ENCODE results near the gene CPHXL. TPM values are rescaled to one million over a fixed set of nuclear protein-coding genes. Genes with fewer than 3 reads are reported as not detected.

CPHXL gene
- total and polyA plus RNA-seq, 9 of the 15 experiments (the other 6 are each of a cell fraction or from before 2014, with no cell fraction given): not detected

- TF ChIP-seq MNT (conservative IDR thresholded peaks at IDR 0.05) (no peak), NR2F6 (CRISPR knock-in tag; IDR thresholded peaks at IDR 0.05) (no peak)
Measured at GRCh38 chr16:75676909-75677308, 49.4 kb downstream of the CPHXL start, which contains the start of gene CPHXL2 (continued).

GRCh38 chr16:75667503-75667902 is 58.8 kb downstream of the CPHXL start:
- Histone ChIP-seq H3K79me2 (ENCODE audit: control insufficient read depth, insufficient read depth, low read length) (no peaks in the 10 kb centered on the region), H3K4me3 (no peak overlapping the region), H3K9me1 (ENCODE audit: control insufficient read depth, insufficient read depth, low read length) (no peaks in the 10 kb centered on the region), H3K36me3 (ENCODE audit: control insufficient read depth, insufficient read depth, low read length) (no peaks in the 10 kb centered on the region), H3K9me3 (replicated peaks; ENCODE audit: control insufficient read depth, insufficient read depth, low read depth, low read length) (no peaks in the 10 kb centered on the region), H3K27me3 (ENCODE audit: control insufficient read depth in 2 of 2, insufficient read depth in 2 of 2, low read length in 2 of 2) (peaks cover 4 to 8% of the 10 kb centered on the region in 2 experiments; a peak in 2 of 5 replicates), H3K4me2 (ENCODE audit: insufficient read depth, low read length) (no peak overlapping the region), H3K4me1 (replicated peaks in 1 of 2; ENCODE audit: control insufficient read depth in 2 of 2, insufficient read depth in 2 of 2, low read length in 2 of 2) (no peaks in the 10 kb centered on the region), H3K9ac (ENCODE audit: insufficient read depth in 1 of 2, low read depth in 2 of 2, low read length in 2 of 2) (no peak overlapping the region), H2AFZ (ENCODE audit: low read depth, low read length) (no peak overlapping the region), H4K20me1 (replicated peaks; ENCODE audit: control insufficient read depth, insufficient read depth, low read length) (no peaks in the 10 kb centered on the region), H3K27ac (ENCODE audit: extremely low read depth, low read depth, low read length) (no peak overlapping the region)
- in situ Hi-C loops (cut with MboI): no loop called here
- BruUV-seq (replicated peaks): no TSS peak
- FAIRE-seq: no peak
- ATAC-seq: no peak
- ChIA-PET CTCF (ENCODE audit: low intra/inter-chr PET ratio) (no interaction called here), POLR2A (no interaction called here)
- TF ChIP-seq PML (IDR thresholded peaks at IDR 0.05; ENCODE audit: low read length): no peak
- DNase-seq (ENCODE audit: extremely low read depth in 1 of 4, low spot score in 3 of 4): no peak
- intact Hi-C loops (cut with micrococcal nuclease): no loop called here

Small RNA genes within 50 kb of the gene (small RNA-seq; reads per million reads assigned to genes)
- not detected for gene RN7SL520P

Other genes starting within 250 kb of the CPHXL start
Only the 7 nearest of the 9 such genes appear.
- 9.0 and 13.0 TPM in 2 replicates for gene TMEM231, start 170.2 kb downstream of the CPHXL start, total RNA-seq (2014; rRNA removed)
- 7.6 and 9.1 TPM in 2 replicates for gene TMEM231, start 170.2 kb downstream of the CPHXL start, total RNA-seq (2014; rRNA removed; fragmentation: Illumina TruSeq; extraction: Trizol)
- gene TMEM231, start 170.2 kb downstream of the CPHXL start, total RNA-seq (2015; rRNA removed; fragmentation: Illumina TruSeq; extraction: Trizol): 6.8 and 7.2 TPM in 2 replicates
- gene TMEM231, start 170.2 kb downstream of the CPHXL start, total RNA-seq (2021): 12.6 and 13.9 TPM in 2 replicates
- gene TMEM231, start 170.2 kb downstream of the CPHXL start, polyA plus RNA-seq (2011; rRNA removed): 27.6 and 30.2 TPM in 2 replicates
- gene TMEM231, start 170.2 kb downstream of the CPHXL start, polyA plus RNA-seq (2014; fragmentation: Illumina TruSeq; extraction: Trizol): 15.6 and 17.0 TPM in 2 replicates
- 1 to 10 TPM; 1.6 to 2.8 TPM for gene TMEM231, start 170.2 kb downstream of the CPHXL start, polyA plus RNA-seq (2014; fragmentation: Nextera tagmentation; extraction: Ambion mirVana)
- gene TMEM231, start 170.2 kb downstream of the CPHXL start, polyA plus RNA-seq (2014; rRNA removed): 10.9 and 13.0 TPM in 2 replicates
- gene GABARAPL2, start 160.1 kb downstream of the CPHXL start, total RNA-seq (2014; rRNA removed): 39.8 and 42.1 TPM in 2 replicates
- gene GABARAPL2, start 160.1 kb downstream of the CPHXL start, total RNA-seq (2014; rRNA removed; fragmentation: Illumina TruSeq; extraction: Trizol): 65.5 and 81.6 TPM in 2 replicates
- 49.0 and 50.5 TPM in 2 replicates for gene GABARAPL2, start 160.1 kb downstream of the CPHXL start, total RNA-seq (2015; rRNA removed; fragmentation: Illumina TruSeq; extraction: Trizol)
- gene GABARAPL2, start 160.1 kb downstream of the CPHXL start, total RNA-seq (2021): 89.2 and 91.8 TPM in 2 replicates
- 89.0 and 118 TPM in 2 replicates for gene GABARAPL2, start 160.1 kb downstream of the CPHXL start, polyA plus RNA-seq (2011; rRNA removed)
- 88.2 and 94.1 TPM in 2 replicates for gene GABARAPL2, start 160.1 kb downstream of the CPHXL start, polyA plus RNA-seq (2014; fragmentation: Illumina TruSeq; extraction: Trizol)
- gene GABARAPL2, start 160.1 kb downstream of the CPHXL start, polyA plus RNA-seq (2014; fragmentation: Nextera tagmentation; extraction: Ambion mirVana): 100 to 1,000 TPM; 252 to 288 TPM
- 101 and 105 TPM in 2 replicates for gene GABARAPL2, start 160.1 kb downstream of the CPHXL start, polyA plus RNA-seq (2014; rRNA removed)
- gene ADAT1, start 103.2 kb downstream of the CPHXL start, total RNA-seq (2014; rRNA removed): 23.6 and 26.2 TPM in 2 replicates
- 28.2 and 33.3 TPM in 2 replicates for gene ADAT1, start 103.2 kb downstream of the CPHXL start, total RNA-seq (2014; rRNA removed; fragmentation: Illumina TruSeq; extraction: Trizol)
- gene ADAT1, start 103.2 kb downstream of the CPHXL start, total RNA-seq (2015; rRNA removed; fragmentation: Illumina TruSeq; extraction: Trizol): 34.4 and 36.7 TPM in 2 replicates
- 26.1 and 30.9 TPM in 2 replicates for gene ADAT1, start 103.2 kb downstream of the CPHXL start, total RNA-seq (2021)
- gene ADAT1, start 103.2 kb downstream of the CPHXL start, polyA plus RNA-seq (2011; rRNA removed): 25.2 and 32.2 TPM in 2 replicates
- 36.0 and 39.4 TPM in 2 replicates for gene ADAT1, start 103.2 kb downstream of the CPHXL start, polyA plus RNA-seq (2014; fragmentation: Illumina TruSeq; extraction: Trizol)
- gene ADAT1, start 103.2 kb downstream of the CPHXL start, polyA plus RNA-seq (2014; fragmentation: Nextera tagmentation; extraction: Ambion mirVana): 10 to 100 TPM; 16.0 to 20.6 TPM
- 18.7 and 27.4 TPM in 2 replicates for gene ADAT1, start 103.2 kb downstream of the CPHXL start, polyA plus RNA-seq (2014; rRNA removed)
- gene KARS1, start 78.8 kb downstream of the CPHXL start, total RNA-seq (2014; rRNA removed): 254 and 273 TPM in 2 replicates
- gene KARS1, start 78.8 kb downstream of the CPHXL start, total RNA-seq (2014; rRNA removed; fragmentation: Illumina TruSeq; extraction: Trizol): 308 and 329 TPM in 2 replicates
- 289 and 304 TPM in 2 replicates for gene KARS1, start 78.8 kb downstream of the CPHXL start, total RNA-seq (2015; rRNA removed; fragmentation: Illumina TruSeq; extraction: Trizol)
- 257 and 269 TPM in 2 replicates for gene KARS1, start 78.8 kb downstream of the CPHXL start, total RNA-seq (2021)
- gene KARS1, start 78.8 kb downstream of the CPHXL start, polyA plus RNA-seq (2011; rRNA removed): 248 and 313 TPM in 2 replicates
- gene KARS1, start 78.8 kb downstream of the CPHXL start, polyA plus RNA-seq (2014; fragmentation: Illumina TruSeq; extraction: Trizol): 351 and 386 TPM in 2 replicates
- 100 to 1,000 TPM; 223 to 313 TPM for gene KARS1, start 78.8 kb downstream of the CPHXL start, polyA plus RNA-seq (2014; fragmentation: Nextera tagmentation; extraction: Ambion mirVana)
- gene KARS1, start 78.8 kb downstream of the CPHXL start, polyA plus RNA-seq (2014; rRNA removed): 257 and 275 TPM in 2 replicates
- gene TERF2IP, start 78.7 kb downstream of the CPHXL start, total RNA-seq (2014; rRNA removed): 47.3 and 50.0 TPM in 2 replicates
- gene TERF2IP, start 78.7 kb downstream of the CPHXL start, total RNA-seq (2014; rRNA removed; fragmentation: Illumina TruSeq; extraction: Trizol): 47.0 and 53.2 TPM in 2 replicates
- gene TERF2IP, start 78.7 kb downstream of the CPHXL start, total RNA-seq (2015; rRNA removed; fragmentation: Illumina TruSeq; extraction: Trizol): 45.6 and 46.4 TPM in 2 replicates
- gene TERF2IP, start 78.7 kb downstream of the CPHXL start, total RNA-seq (2021): 44.4 and 49.7 TPM in 2 replicates
- gene TERF2IP, start 78.7 kb downstream of the CPHXL start, polyA plus RNA-seq (2011; rRNA removed): 29.1 and 35.2 TPM in 2 replicates
- gene TERF2IP, start 78.7 kb downstream of the CPHXL start, polyA plus RNA-seq (2014; fragmentation: Illumina TruSeq; extraction: Trizol): 52.9 and 64.2 TPM in 2 replicates
- gene TERF2IP, start 78.7 kb downstream of the CPHXL start, polyA plus RNA-seq (2014; fragmentation: Nextera tagmentation; extraction: Ambion mirVana): 10 to 100 TPM; 14.5 to 14.8 TPM
- gene TERF2IP, start 78.7 kb downstream of the CPHXL start, polyA plus RNA-seq (2014; rRNA removed): 50.2 and 51.3 TPM in 2 replicates
- not detected in 2 replicates for gene CPHXL2, start 49.5 kb downstream of the CPHXL start, total RNA-seq (2014; rRNA removed)
- gene CPHXL2, start 49.5 kb downstream of the CPHXL start, total RNA-seq (2014; rRNA removed; fragmentation: Illumina TruSeq; extraction: Trizol): not detected in 2 replicates
- gene CPHXL2, start 49.5 kb downstream of the CPHXL start, total RNA-seq (2015; rRNA removed; fragmentation: Illumina TruSeq; extraction: Trizol): not detected in 2 replicates
- gene CPHXL2, start 49.5 kb downstream of the CPHXL start, total RNA-seq (2021): not detected in 2 replicates
- gene CPHXL2, start 49.5 kb downstream of the CPHXL start, polyA plus RNA-seq (2011; rRNA removed): not detected in 2 replicates
- not detected in 2 replicates for gene CPHXL2, start 49.5 kb downstream of the CPHXL start, polyA plus RNA-seq (2014; fragmentation: Illumina TruSeq; extraction: Trizol)
- not detected for gene CPHXL2, start 49.5 kb downstream of the CPHXL start, polyA plus RNA-seq (2014; fragmentation: Nextera tagmentation; extraction: Ambion mirVana)
- gene CPHXL2, start 49.5 kb downstream of the CPHXL start, polyA plus RNA-seq (2014; rRNA removed): not detected in 2 replicates
- not detected in 2 replicates for gene DUXB, start 25.0 kb downstream of the CPHXL start, total RNA-seq (2014; rRNA removed)
- gene DUXB, start 25.0 kb downstream of the CPHXL start, total RNA-seq (2014; rRNA removed; fragmentation: Illumina TruSeq; extraction: Trizol): not detected in 2 replicates
- not detected in 2 replicates for gene DUXB, start 25.0 kb downstream of the CPHXL start, total RNA-seq (2015; rRNA removed; fragmentation: Illumina TruSeq; extraction: Trizol)
- not detected in 2 replicates for gene DUXB, start 25.0 kb downstream of the CPHXL start, total RNA-seq (2021)
- not detected in 2 replicates for gene DUXB, start 25.0 kb downstream of the CPHXL start, polyA plus RNA-seq (2011; rRNA removed)
- gene DUXB, start 25.0 kb downstream of the CPHXL start, polyA plus RNA-seq (2014; fragmentation: Illumina TruSeq; extraction: Trizol): not detected in 2 replicates
- gene DUXB, start 25.0 kb downstream of the CPHXL start, polyA plus RNA-seq (2014; fragmentation: Nextera tagmentation; extraction: Ambion mirVana): not detected
- not detected in 2 replicates for gene DUXB, start 25.0 kb downstream of the CPHXL start, polyA plus RNA-seq (2014; rRNA removed)

Data from K562 (cell line).